IMR-90 (cell line): ENCODE measurements around the gene NPAS2. TPM values are rescaled to one million over a fixed set of nuclear protein-coding genes. Genes with fewer than 3 reads are reported as not detected.

Experiments
- ATAC-seq: fragments of 200-7000 bp; cut with Tn5 transposase; 2 replicates; pipeline ENCODE4 v1.9.1; 2020; ENCODE audit warnings: low read depth, mild to moderate bottlenecking, moderate library complexity
- BruUV-seq: library from RNA; stranded (reverse); fragments of 400-500 nt; replicated peaks from 2 replicates; lab custom pipeline; 2021; lab: Mats Ljungman, UMichigan
- CTCF ChIA-PET: fragments of 300-600 bp; formaldehyde crosslinking; extraction: SDS; loops from one replicate; lab custom pipeline; 2021; ENCODE audit warnings: antibody characterized with exemption; lab: Yijun Ruan, JAX
- POLR2A ChIA-PET: fragments of 300-600 bp; sonication (Branson Sonifier 250); formaldehyde crosslinking; loops from one replicate; lab custom pipeline; 2022; ENCODE audit warnings: antibody characterized with exemption; ENCODE audit not compliant: unreplicated experiment; lab: Charles Lee
- DNase-seq: peaks from one replicate; pipeline ENCODE4 v3.0.0; 2013
- H2AFZ ChIP-seq: replicated peaks from 2 replicates; pipeline ENCODE3; 2013; ENCODE audit warnings: low read length, mild to moderate bottlenecking; ENCODE audit not compliant: poor library complexity
- H2AK5ac ChIP-seq: 2 replicates; pipeline ENCODE4 v1.6.1; 2013; ENCODE audit warnings: low read depth, low read length, inconsistent platforms
- H2AK9ac ChIP-seq: replicated peaks from 2 replicates; pipeline ENCODE3; 2013; ENCODE audit warnings: mild to moderate bottlenecking, low read depth, low read length, moderate library complexity; ENCODE audit not compliant: poor library complexity
- H2BK120ac ChIP-seq: 2 replicates; pipeline ENCODE4 v1.6.1; 2013; ENCODE audit warnings: low read depth, low read length, inconsistent platforms
- H2BK15ac ChIP-seq: 3 replicates; pipeline ENCODE4 v1.6.1; 2013; ENCODE audit warnings: low read depth, low read length, inconsistent platforms
- H2BK20ac ChIP-seq: 2 replicates; pipeline ENCODE4 v1.6.1; 2013; ENCODE audit warnings: low read depth, mild to moderate bottlenecking, inconsistent platforms, low read length, moderate library complexity
- H2BK5ac ChIP-seq: 2 replicates; pipeline ENCODE4 v1.6.1; 2013; ENCODE audit warnings: mild to moderate bottlenecking, low read depth, low read length, inconsistent platforms; ENCODE audit not compliant: poor library complexity, severe bottlenecking
- H3K14ac ChIP-seq: replicated peaks from 2 replicates; pipeline ENCODE4 v1.6.1; 2013; ENCODE audit warnings: low read depth, low read length, inconsistent platforms
- H3K18ac ChIP-seq: 2 replicates; pipeline ENCODE4 v1.6.1; 2013; ENCODE audit warnings: low read depth, low read length, control low read depth
- H3K23ac ChIP-seq: 2 replicates; pipeline ENCODE4 v1.6.1; 2013; ENCODE audit warnings: low read depth, low read length, inconsistent platforms
- H3K27ac ChIP-seq: 2 replicates; pipeline ENCODE4 v1.5.1; 2013; ENCODE audit warnings: mild to moderate bottlenecking, control low read depth, low read length; ENCODE audit not compliant: insufficient read depth
- H3K27me3 ChIP-seq: 2 replicates; pipeline ENCODE4 v1.6.1; 2013; ENCODE audit warnings: low read length; ENCODE audit not compliant: control insufficient read depth, insufficient read depth
- H3K36me3 ChIP-seq: 2 replicates; pipeline ENCODE4 v1.6.1; 2013; ENCODE audit warnings: low read length, mixed read lengths; ENCODE audit not compliant: control insufficient read depth, insufficient read depth
- H3K4ac ChIP-seq: 2 replicates; pipeline ENCODE4 v1.6.1; 2013; ENCODE audit warnings: low read depth, low read length, inconsistent platforms
- H3K4me1 ChIP-seq: 2 replicates; pipeline ENCODE4 v1.6.1; 2013; ENCODE audit warnings: low read length, mixed read lengths; ENCODE audit not compliant: control insufficient read depth, insufficient read depth
- H3K4me2 ChIP-seq: 2 replicates; pipeline ENCODE4 v1.6.1; 2013; ENCODE audit warnings: low read depth, mild to moderate bottlenecking, control low read depth, low read length, moderate library complexity
- H3K4me3 ChIP-seq: 2 replicates; pipeline ENCODE4 v1.5.1; 2013; ENCODE audit warnings: low read depth, mild to moderate bottlenecking, control low read depth, low read length, moderate library complexity; ENCODE audit not compliant: insufficient read depth
- H3K56ac ChIP-seq: 2 replicates; pipeline ENCODE4 v1.6.1; 2013; ENCODE audit warnings: low read length, inconsistent platforms; ENCODE audit not compliant: insufficient read depth; ENCODE audit errors: extremely low read depth
- H3K79me1 ChIP-seq, 2 experiments: 2 replicates each; pipeline ENCODE4 v1.6.1; 2013; ENCODE audit warnings: low read length in 2 of 2, inconsistent platforms in 1 of 2, low read depth in 1 of 2
- H3K9ac ChIP-seq: 2 replicates; pipeline ENCODE4 v1.6.1; 2013; ENCODE audit warnings: low read depth, low read length, control low read depth
- H3K9me1 ChIP-seq: 2 replicates; pipeline ENCODE4 v1.6.1; 2013; ENCODE audit warnings: low read length, inconsistent platforms; ENCODE audit not compliant: insufficient read depth
- H3K9me3 ChIP-seq: 2 replicates; pipeline ENCODE4 v1.6.1; 2013; ENCODE audit warnings: low read length; ENCODE audit not compliant: control insufficient read depth, insufficient read depth
- H4K20me1 ChIP-seq: 2 replicates; pipeline ENCODE4 v1.6.1; 2013; ENCODE audit warnings: low read length, inconsistent platforms; ENCODE audit not compliant: insufficient read depth
- H4K5ac ChIP-seq: 2 replicates; pipeline ENCODE4 v1.6.1; 2013; ENCODE audit warnings: mild to moderate bottlenecking, low read depth, low read length, control low read depth
- H4K8ac ChIP-seq, 2 experiments: 2 replicates each; pipeline ENCODE4 v1.6.1; 2013; ENCODE audit warnings: low read depth in 2 of 2, low read length in 2 of 2, control low read depth in 1 of 2, inconsistent platforms in 1 of 2
- H4K91ac ChIP-seq: 2 replicates; pipeline ENCODE4 v1.6.1; 2013; ENCODE audit warnings: low read depth, low read length, inconsistent platforms; ENCODE audit not compliant: insufficient read depth
- CEBPB ChIP-seq: IDR thresholded peaks from 2 replicates; pipeline ENCODE4 v1.6.1; 2012; ENCODE audit warnings: low read depth, low read length, improper control_type of control experiment
- CHD1 ChIP-seq: IDR thresholded peaks from 2 replicates; pipeline ENCODE4 v1.6.1; 2012; ENCODE audit warnings: low read depth, low read length, improper control_type of control experiment
- RFX5 ChIP-seq: IDR thresholded peaks from 2 replicates; pipeline ENCODE4 v1.8.0; 2012; ENCODE audit warnings: low read depth, mild to moderate bottlenecking, low read length, moderate library complexity
- WGBS, 2 experiments: methylation state at CpG; one replicate each; pipeline versions ENCODE4 v1.1.5 to v1.1.7; 2013; ENCODE audit warnings: missing lambda C conversion rate in 2 of 2; ENCODE audit not compliant: insufficient read length in 1 of 2; ENCODE audit errors: extremely low coverage in 2 of 2; 5-methylcytosine and 5-hydroxymethylcytosine counted together
- dilution Hi-C: fragments of 300-500 bp; cut with HindIII; formaldehyde crosslinking; loops from one replicate; pipeline ENCODE4 v1.14.3; 2018; ENCODE audit warnings: low sequenced_read_pairs; ENCODE audit not compliant: unreplicated experiment
- in situ Hi-C: fragments of 300-500 bp; cut with MboI; formaldehyde crosslinking; loops from 3 replicates; pipeline ENCODE4 v1.14.3; 2019; ENCODE audit warnings: low sequenced_read_pairs, inconsistent platforms, mixed read lengths
- intact Hi-C: fragments of 100-400 bp; cut with micrococcal nuclease; formaldehyde crosslinking; loops from 2 replicates; pipeline ENCODE4 v1.10.0; 2022
- polyA plus RNA-seq, 3 experiments: library from polyadenylated mRNA; depleted of rRNA; stranded (reverse); fragments of >200 nt; gene quantifications; 2 replicates each; pipeline ENCODE4 v1.2.3, GENCODE V29; 2012; ENCODE audit warnings: low replicate concordance in 1 of 3
- total RNA-seq: library from RNA; depleted of rRNA; stranded (reverse); fragments of >200 nt; gene quantifications from 2 replicates; pipeline ENCODE4 v1.2.3, GENCODE V29; 2012
- TF ChIP-seq, protein P1 (sequence below): fragments of 150-350 bp; IDR thresholded peaks from 2 replicates; pipeline ENCODE4 v1.6.1; 2017; ENCODE audit warnings: mild to moderate bottlenecking, antibody characterized with exemption, low read length, low read depth

Gene NPAS2
- total and polyA plus RNA-seq, 2 of the 4 experiments (the other 2 are of a cell fraction): 5.2 to 14.8 TPM

- H4K20me1 ChIP-seq: peaks cover 12% of the 10 kb centered on the region; the same call in 1 of the 2 replicates
These were observed 60.8 kb downstream of the NPAS2 start for GRCh38 chr2:100880730-100881129.

More at GRCh38 chr2:100880730-100881129, 60.8 kb downstream of the NPAS2 start:
- ChIA-PET POLR2A (no interaction called here), CTCF (no interaction called here)
- Histone ChIP-seq H4K8ac (no peak overlapping the region), H2AK9ac (no peak overlapping the region), H3K9me3 (no peaks in the 10 kb centered on the region), H3K14ac (no peak overlapping the region), H3K56ac (no peak overlapping the region), H2AK5ac (no peak overlapping the region), H3K27me3 (no peaks in the 10 kb centered on the region), H3K4me3 (no peak overlapping the region), H3K4me2 (no peak overlapping the region), H4K91ac (no peak overlapping the region), H3K27ac (no peak overlapping the region), H2BK5ac (no peak overlapping the region), H2BK15ac (no peak overlapping the region), H3K4me1 (peaks cover 11% of the 10 kb centered on the region), H3K79me1 (peaks cover 12 to 52% of the 10 kb centered on the region in 2 experiments), H2BK120ac (no peak overlapping the region), H3K18ac (no peak overlapping the region), H3K36me3 (no peaks in the 10 kb centered on the region), H4K5ac (no peak overlapping the region), H3K9me1 (peaks cover 32% of the 10 kb centered on the region; the same call in 1 of the 2 replicates), H3K23ac (no peak overlapping the region), H3K4ac (no peak overlapping the region), H2BK20ac (no peak overlapping the region), H3K9ac (no peak overlapping the region), H2AFZ (no peak overlapping the region)
- no peak for TF ChIP-seq CEBPB
- TF ChIP-seq, protein P1, sequence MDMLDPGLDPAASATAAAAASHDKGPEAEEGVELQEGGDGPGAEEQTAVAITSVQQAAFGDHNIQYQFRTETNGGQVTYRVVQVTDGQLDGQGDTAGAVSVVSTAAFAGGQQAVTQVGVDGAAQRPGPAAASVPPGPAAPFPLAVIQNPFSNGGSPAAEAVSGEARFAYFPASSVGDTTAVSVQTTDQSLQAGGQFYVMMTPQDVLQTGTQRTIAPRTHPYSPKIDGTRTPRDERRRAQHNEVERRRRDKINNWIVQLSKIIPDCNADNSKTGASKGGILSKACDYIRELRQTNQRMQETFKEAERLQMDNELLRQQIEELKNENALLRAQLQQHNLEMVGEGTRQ: no peak
- TF ChIP-seq CHD1: no peak
- TF ChIP-seq RFX5: no peak
- dilution Hi-C loops (no loop called here), in situ Hi-C loops (no loop called here), intact Hi-C loops (no loop called here)
- no TSS peak for BruUV-seq
- WGBS, 2 experiments: 100% methylated on average over 2 of the region's 7 CpGs; no CpG with 5 or more reads in 1 of the 2 experiments
- DNase-seq: peak; percentile 40
- ATAC-seq: no peak
